Mucosa of descending colon (tissue), 3 donors: ENCODE results near the gene GAB3. TPM values are rescaled to one million over a fixed set of nuclear protein-coding genes. Genes with fewer than 3 reads are reported as not detected.

Experiments
- ATAC-seq: fragments of 200-7000 bp; cut with Tn5 transposase; one replicate; pipeline ENCODE4 v1.9.1; 2020; ENCODE audit warnings: mild to moderate bottlenecking, moderate library complexity
- DNase-seq, 3 donors: peaks; one replicate each; pipeline ENCODE4 v3.0.0-alpha.2; 2020
- H3K36me3 ChIP-seq: fragments of 200-600 bp; one replicate; pipeline ENCODE4 v1.8.0; 2021; ENCODE audit warnings: low read depth, mild to moderate bottlenecking
- H3K4me1 ChIP-seq: fragments of 200-600 bp; one replicate; pipeline ENCODE4 v1.8.0; 2021; ENCODE audit warnings: low read depth, mild to moderate bottlenecking
- H3K4me3 ChIP-seq: fragments of 200-600 bp; one replicate; pipeline ENCODE4 v1.8.0; 2021; ENCODE audit warnings: mild to moderate bottlenecking
- H3K9me3 ChIP-seq: fragments of 200-600 bp; one replicate; pipeline ENCODE4 v1.8.0; 2021; ENCODE audit warnings: mild to moderate bottlenecking
- intact Hi-C, 2 donors: fragments of 100-400 bp; cut with DNase I in 1 of 2; cut with micrococcal nuclease in 1 of 2; formaldehyde crosslinking; loops; one replicate each; pipeline versions ENCODE4 v1.11.0 to v1.11.1; 2022; cut with DNase I, micrococcal nuclease
- total RNA-seq, 3 donors: library from RNA; stranded (reverse); fragmentation: NEBNext Ultra II Directional in 2 of 3; extraction: Animal tissue kit (Norgen Biotek cat#: 25700) in 2 of 3; gene quantifications; one replicate each; pipeline versions ENCODE4 v1.2.1 to v1.2.4, GENCODE V29; 2021 to 2023
- TF ChIP-seq, protein P1 (sequence below): fragments of 200-600 bp; IDR thresholded peaks from one replicate; pipeline ENCODE4 v1.8.0; 2022; ENCODE audit warnings: antibody characterized with exemption, mild to moderate bottlenecking
- donor health status: DM: no; HTN: no; CAD: no; lungs with moderate emphysema.
- donor health status: DM: no; HTN: no; CAD: no.
- donor health status: DM: no; HTN: yes; CAD: no.

The GAB3 gene
- total RNA-seq, 3 donors from 2014 or later, result 1.3 to 3.4 (median 2.5) TPM

- Histone ChIP-seq H3K4me1 (no peaks in the 10 kb centered on the region), H3K36me3 (no peaks in the 10 kb centered on the region), H3K9me3 (no peaks in the 10 kb centered on the region), H3K4me3 (no peak overlapping the region)
- TF ChIP-seq, protein P1, sequence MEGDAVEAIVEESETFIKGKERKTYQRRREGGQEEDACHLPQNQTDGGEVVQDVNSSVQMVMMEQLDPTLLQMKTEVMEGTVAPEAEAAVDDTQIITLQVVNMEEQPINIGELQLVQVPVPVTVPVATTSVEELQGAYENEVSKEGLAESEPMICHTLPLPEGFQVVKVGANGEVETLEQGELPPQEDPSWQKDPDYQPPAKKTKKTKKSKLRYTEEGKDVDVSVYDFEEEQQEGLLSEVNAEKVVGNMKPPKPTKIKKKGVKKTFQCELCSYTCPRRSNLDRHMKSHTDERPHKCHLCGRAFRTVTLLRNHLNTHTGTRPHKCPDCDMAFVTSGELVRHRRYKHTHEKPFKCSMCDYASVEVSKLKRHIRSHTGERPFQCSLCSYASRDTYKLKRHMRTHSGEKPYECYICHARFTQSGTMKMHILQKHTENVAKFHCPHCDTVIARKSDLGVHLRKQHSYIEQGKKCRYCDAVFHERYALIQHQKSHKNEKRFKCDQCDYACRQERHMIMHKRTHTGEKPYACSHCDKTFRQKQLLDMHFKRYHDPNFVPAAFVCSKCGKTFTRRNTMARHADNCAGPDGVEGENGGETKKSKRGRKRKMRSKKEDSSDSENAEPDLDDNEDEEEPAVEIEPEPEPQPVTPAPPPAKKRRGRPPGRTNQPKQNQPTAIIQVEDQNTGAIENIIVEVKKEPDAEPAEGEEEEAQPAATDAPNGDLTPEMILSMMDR, result no peak
- DNase-seq (no peak), ATAC-seq (peak; percentile 65)
- intact Hi-C loops, result no loop called here
Measured at GRCh38 chrX:154712781-154713740, 37.8 kb downstream of the GAB3 start.

GRCh38 chrX:154711264-154711663, 39.6 kb downstream of the GAB3 start:
- intact Hi-C loops, result no loop called here
- H3K36me3 ChIP-seq, result no peaks in the 10 kb centered on the region
- TF ChIP-seq, protein P1, result no peak
- ATAC-seq, result no peak
- no peak overlapping the region for H3K4me3 ChIP-seq
- no peak for DNase-seq
- no peaks in the 10 kb centered on the region for H3K4me1 ChIP-seq
- H3K9me3 ChIP-seq, result no peaks in the 10 kb centered on the region

DNA sequence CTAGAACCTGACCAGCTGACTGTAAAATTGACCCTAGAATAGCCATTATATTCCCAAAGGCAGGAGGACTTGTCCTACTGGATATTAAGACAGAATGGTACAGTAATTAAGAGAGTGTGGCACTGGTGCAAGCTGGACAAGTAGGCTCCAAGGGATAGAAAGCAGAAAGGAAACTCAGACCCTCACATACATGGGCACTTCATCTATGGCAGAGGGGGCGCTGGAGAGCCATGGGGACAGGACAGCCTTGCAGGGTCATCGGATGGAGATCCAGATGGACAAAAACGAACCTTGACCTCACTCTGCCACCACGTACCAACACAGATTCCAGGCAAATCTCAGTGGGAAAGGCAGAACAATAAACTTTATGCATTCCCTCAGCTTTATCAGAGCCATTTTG, 40.6 kb downstream of the GAB3 start:
- H3K4me3 ChIP-seq, result no peak overlapping the region
- no peaks in the 10 kb centered on the region for H3K9me3 ChIP-seq
- H3K4me1 ChIP-seq, result no peaks in the 10 kb centered on the region
- DNase-seq, result no peak
- TF ChIP-seq, protein P1, result no peak
- no peaks in the 10 kb centered on the region for H3K36me3 ChIP-seq
- ATAC-seq, result no peak
- intact Hi-C loops, result no loop called here

DNA sequence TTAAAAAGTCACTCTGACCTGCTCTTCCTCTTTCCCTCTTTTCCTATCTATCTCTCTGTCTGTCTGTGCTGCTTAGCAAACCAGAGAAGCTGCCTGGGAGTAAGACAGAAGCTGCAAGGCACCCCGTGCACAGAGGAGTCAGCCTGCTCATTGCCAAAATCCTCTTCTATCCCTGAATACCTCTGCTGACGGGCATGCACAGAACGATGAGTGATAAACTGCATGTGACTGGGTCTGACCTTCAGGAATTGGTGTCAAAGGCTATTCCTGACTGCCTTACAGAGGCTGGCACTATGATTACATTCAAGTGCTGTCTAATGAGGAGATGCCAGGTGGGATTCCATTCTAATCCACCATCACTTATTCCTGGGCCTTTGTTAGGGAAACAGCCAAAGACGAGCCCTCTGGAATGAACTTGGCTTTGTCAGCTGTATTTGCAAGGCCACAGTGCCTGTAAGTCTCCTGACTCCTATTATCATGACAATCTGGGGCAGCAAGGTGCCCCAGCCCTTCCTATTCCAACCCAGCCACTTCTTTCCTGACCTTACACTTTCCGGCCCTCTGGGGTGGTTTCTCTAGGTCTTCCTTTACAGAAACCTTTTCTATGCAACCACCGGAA, 52.1 kb downstream of the GAB3 start:
- no peak for DNase-seq
- TF ChIP-seq, protein P1, result no peak
- Histone ChIP-seq H3K4me1 (no peaks in the 10 kb centered on the region), H3K4me3 (no peak overlapping the region), H3K9me3 (no peaks in the 10 kb centered on the region), H3K36me3 (no peaks in the 10 kb centered on the region)
- intact Hi-C loops, result no loop called here
- ATAC-seq, result no peak

- H3K9me3 ChIP-seq, result no peaks in the 10 kb centered on the region
- no peaks in the 10 kb centered on the region for H3K36me3 ChIP-seq
- intact Hi-C loops, result no loop called here
- no peaks in the 10 kb centered on the region for H3K4me1 ChIP-seq
- no peak for ATAC-seq
- DNase-seq, result no peak
- TF ChIP-seq, protein P1, result no peak
- H3K4me3 ChIP-seq, result no peak overlapping the region
Measured at GRCh38 chrX:154696676-154697045, 54.2 kb downstream of the GAB3 start.
